Neural progenitor cell (in vitro differentiated cells): ENCODE measurements around the gene SORBS2. TPM values are rescaled to one million over a fixed set of nuclear protein-coding genes. Genes with fewer than 3 reads are reported as not detected.

ENCODE experiments used
- DNase-seq: peaks from one replicate; pipeline ENCODE4 v3.0.0-alpha.2; 2016; ENCODE audit warnings: low spot score
- H2AFZ ChIP-seq: fragments of 200-600 bp; sonication (generic); replicated peaks from 2 replicates; pipeline ENCODE4 v1.6.1; 2016; ENCODE audit warnings: antibody characterized with exemption
- H3F3A ChIP-seq: fragments of 200-600 bp; sonication (generic); 2 replicates; pipeline ENCODE4 v1.6.1; 2016; ENCODE audit warnings: antibody characterized with exemption, low read depth
- H3K27ac ChIP-seq: fragments of 200-600 bp; sonication (generic); 2 replicates; pipeline ENCODE4 v1.5.1; 2016; ENCODE audit warnings: mild to moderate bottlenecking
- H3K27me3 ChIP-seq: fragments of 200-600 bp; sonication (generic); 2 replicates; pipeline ENCODE4 v1.6.1; 2016; ENCODE audit warnings: mild to moderate bottlenecking, moderate library complexity
- H3K36me3 ChIP-seq: fragments of 200-600 bp; sonication (generic); 2 replicates; pipeline ENCODE4 v1.5.1; 2016
- H3K4me1 ChIP-seq: fragments of 200-600 bp; sonication (generic); 2 replicates; pipeline ENCODE4 v1.6.1; 2016; ENCODE audit warnings: mixed run types
- H3K4me2 ChIP-seq: fragments of 200-600 bp; sonication (generic); 2 replicates; pipeline ENCODE4 v1.6.1; 2016
- H3K4me3 ChIP-seq: fragments of 200-600 bp; sonication (generic); 2 replicates; pipeline ENCODE4 v1.5.1; 2016
- H3K79me2 ChIP-seq: fragments of 200-600 bp; sonication (generic); 2 replicates; pipeline ENCODE4 v1.6.1; 2016; ENCODE audit warnings: low read depth
- H3K9ac ChIP-seq: fragments of 200-600 bp; sonication (generic); 2 replicates; pipeline ENCODE4 v1.6.1; 2016
- H3K9me3 ChIP-seq: fragments of 200-600 bp; sonication (generic); 2 replicates; pipeline ENCODE4 v1.5.1; 2016; ENCODE audit warnings: low read depth
- H4K20me1 ChIP-seq: fragments of 200-600 bp; sonication (generic); 2 replicates; pipeline ENCODE4 v1.6.1; 2016; ENCODE audit warnings: low read depth
- H3K27ac Mint-ChIP-seq: 3 replicates; pipeline ENCODE4 v1.8.0; 2021; ENCODE audit warnings: mixed read lengths
- H3K27me3 Mint-ChIP-seq: 2 replicates; pipeline ENCODE4 v1.8.0; 2022; ENCODE audit warnings: low read depth, mild to moderate bottlenecking, inconsistent platforms, moderate library complexity, mixed read lengths; ENCODE audit not compliant: insufficient read depth
- H3K36me3 Mint-ChIP-seq: 3 replicates; pipeline ENCODE4 v1.8.0; 2021; ENCODE audit warnings: mixed read lengths
- H3K4me1 Mint-ChIP-seq: 3 replicates; pipeline ENCODE4 v1.8.0; 2021; ENCODE audit warnings: mixed read lengths
- H3K4me3 Mint-ChIP-seq: 3 replicates; pipeline ENCODE4 v1.8.0; 2021; ENCODE audit warnings: mild to moderate bottlenecking, moderate library complexity, mixed read lengths
- H3K9me3 Mint-ChIP-seq: 3 replicates; pipeline ENCODE4 v1.8.0; 2020; ENCODE audit warnings: mixed read lengths
- CTCF ChIP-seq: fragments of 200-600 bp; sonication (generic); IDR thresholded peaks from 2 replicates; pipeline ENCODE4 v1.5.1; 2017; ENCODE audit warnings: antibody characterized with exemption, mild to moderate bottlenecking
- EZH2 ChIP-seq: fragments of 200-600 bp; sonication (generic); IDR thresholded peaks from 2 replicates; pipeline ENCODE4 v1.6.1; 2017; ENCODE audit warnings: antibody characterized with exemption, mild to moderate bottlenecking, moderate library complexity
- EZH2phosphoT487 ChIP-seq: fragments of 200-600 bp; sonication (generic); IDR thresholded peaks from 2 replicates; pipeline ENCODE4 v1.6.1; 2017; ENCODE audit warnings: antibody characterized with exemption
- total RNA-seq: library from RNA; depleted of rRNA; stranded (reverse); fragments of >200 nt; gene quantifications from 2 replicates; pipeline ENCODE4 v1.2.3, GENCODE V29; 2015; ENCODE audit warnings: low replicate concordance

The SORBS2 gene
- total RNA-seq, 1 donor from 2014 or later, result 15.7 TPM

GRCh38 chr4:185608185-185608584, 203.8 kb downstream of the SORBS2 start:
- Histone ChIP-seq H3K79me2 (no peaks in the 10 kb centered on the region), H3F3A (no peaks in the 10 kb centered on the region), H3K9me3 (no peaks in the 10 kb centered on the region), H3K4me3 (no peak overlapping the region), H3K9ac (no peak overlapping the region), H2AFZ (no peak overlapping the region), H3K36me3 (no peaks in the 10 kb centered on the region), H3K4me1 (no peaks in the 10 kb centered on the region), H3K4me2 (no peak overlapping the region), H3K27me3 (no peaks in the 10 kb centered on the region), H3K27ac (no peak overlapping the region), H4K20me1 (no peaks in the 10 kb centered on the region)
- no peak overlapping the region for H3K27ac Mint-ChIP-seq
- no peak for TF ChIP-seq EZH2
- TF ChIP-seq EZH2phosphoT487, result no peak
- no peak for TF ChIP-seq CTCF
- H3K4me1 Mint-ChIP-seq, result no peaks in the 10 kb centered on the region
- DNase-seq, result no peak
- H3K4me3 Mint-ChIP-seq, result no peak overlapping the region
- no peaks in the 10 kb centered on the region for H3K9me3 Mint-ChIP-seq
- H3K27me3 Mint-ChIP-seq, result no peaks in the 10 kb centered on the region
- peaks cover 3% of the 10 kb centered on the region for H3K36me3 Mint-ChIP-seq

DNA sequence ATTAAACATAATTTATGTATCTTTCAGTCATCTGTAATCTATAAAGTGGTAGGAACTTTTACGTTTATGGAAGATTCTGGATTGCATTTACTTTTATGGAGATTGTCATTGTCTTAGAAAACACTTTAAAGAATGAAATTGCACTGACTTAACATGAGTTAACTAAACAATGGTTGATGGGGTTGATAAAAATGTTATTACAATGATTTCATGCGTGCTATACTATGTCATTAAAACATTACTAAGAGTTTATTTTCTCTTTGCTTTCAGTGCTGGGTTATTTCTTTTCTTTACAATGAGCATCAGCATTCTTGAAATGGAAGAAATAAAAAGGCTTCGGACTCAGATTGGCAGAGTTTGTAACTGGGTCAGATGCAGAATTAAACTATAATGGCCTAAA, 209.6 kb downstream of the SORBS2 start:
- no peaks in the 10 kb centered on the region for H3K9me3 Mint-ChIP-seq
- H3K27ac Mint-ChIP-seq, result no peak overlapping the region
- H3K4me3 Mint-ChIP-seq, result no peak overlapping the region
- peaks cover 11% of the 10 kb centered on the region for H3K4me1 Mint-ChIP-seq
- Histone ChIP-seq H3K4me3 (no peak overlapping the region), H3F3A (no peaks in the 10 kb centered on the region), H3K9me3 (no peaks in the 10 kb centered on the region), H2AFZ (no peak overlapping the region), H3K4me2 (no peak overlapping the region), H3K9ac (no peak overlapping the region), H3K4me1 (no peaks in the 10 kb centered on the region), H4K20me1 (no peaks in the 10 kb centered on the region), H3K27ac (no peak overlapping the region), H3K79me2 (no peaks in the 10 kb centered on the region), H3K36me3 (no peaks in the 10 kb centered on the region), H3K27me3 (no peaks in the 10 kb centered on the region)
- H3K36me3 Mint-ChIP-seq, result no peaks in the 10 kb centered on the region
- no peak for DNase-seq
- no peaks in the 10 kb centered on the region for H3K27me3 Mint-ChIP-seq
- no peak for TF ChIP-seq EZH2phosphoT487
- no peak for TF ChIP-seq CTCF
- no peak for TF ChIP-seq EZH2

- Mint-ChIP-seq H3K36me3 (no peaks in the 10 kb centered on the region), H3K4me3 (no peak overlapping the region), H3K27me3 (no peaks in the 10 kb centered on the region), H3K9me3 (no peaks in the 10 kb centered on the region), H3K4me1 (peaks cover 11% of the 10 kb centered on the region), H3K27ac (no peak overlapping the region)
- Histone ChIP-seq H3K79me2 (no peaks in the 10 kb centered on the region), H2AFZ (no peak overlapping the region), H4K20me1 (no peaks in the 10 kb centered on the region), H3F3A (no peaks in the 10 kb centered on the region), H3K27ac (no peak overlapping the region), H3K27me3 (no peaks in the 10 kb centered on the region), H3K9ac (no peak overlapping the region), H3K4me1 (no peaks in the 10 kb centered on the region), H3K9me3 (no peaks in the 10 kb centered on the region), H3K4me2 (no peak overlapping the region), H3K36me3 (no peaks in the 10 kb centered on the region), H3K4me3 (no peak overlapping the region)
- DNase-seq, result no peak
- no peak for TF ChIP-seq CTCF
- TF ChIP-seq EZH2, result no peak
- no peak for TF ChIP-seq EZH2phosphoT487
These were observed 211.1 kb downstream of the SORBS2 start for GRCh38 chr4:185600801-185601434.
